Measurements from ENCODE around the gene GATAD2A. TPM values are rescaled to one million over a fixed set of nuclear protein-coding genes. Genes with fewer than 3 reads are reported as not detected.

Gene GATAD2A
- total and polyA plus RNA-seq, 2 donors (not counting 1 experiment from before 2014, with no cell fraction given): 31.7 to 63.5 TPM

GRCh38 chr19:19487077-19487949 lies 81.8 kb downstream of the GATAD2A start:
- Histone ChIP-seq H3K9me3 (ENCODE audit: control insufficient read depth, insufficient read depth, low read depth, low read length) (no peaks in the 10 kb centered on the region), H3K79me2 (ENCODE audit: control insufficient read depth, insufficient read depth, low read length) (peaks cover 56% of the 10 kb centered on the region), H3K27ac (ENCODE audit: insufficient read depth, low read length) (peak overlapping the region; percentile 87), H3K4me2 (ENCODE audit: extremely low read depth, insufficient read depth, low read length) (no peak overlapping the region), H2AFZ (ENCODE audit: low read length) (no peak overlapping the region), H3K4me1 (ENCODE audit: control insufficient read depth, extremely low read depth, insufficient read depth, low read length) (peaks cover 37% of the 10 kb centered on the region), H3K27me3 (ENCODE audit: control insufficient read depth, insufficient read depth, low read length) (no peaks in the 10 kb centered on the region), H3K4me3 (replicated peaks in 1 of 4; ENCODE audit: control extremely low read depth in 1 of 4, insufficient read depth in 1 of 4, low read depth in 3 of 4, low read length in 4 of 4) (no peak overlapping the region), H4K20me1 (ENCODE audit: control insufficient read depth, extremely low read depth, insufficient read depth, low read length) (no peaks in the 10 kb centered on the region), H3K9ac (ENCODE audit: insufficient read depth, low read length) (no peak overlapping the region), H3K36me3 (ENCODE audit: control insufficient read depth, insufficient read depth, low read length) (peaks cover 9% of the 10 kb centered on the region)
- no peak for TF ChIP-seq EZH2 (IDR thresholded peaks at IDR 0.05; ENCODE audit: low read length, missing control alignments)
- no peak for TF ChIP-seq CTCF (conservative IDR thresholded peaks at IDR 0.05 in 1 of 2, IDR thresholded peaks at IDR 0.05 in 1 of 2; ENCODE audit: low read depth in 1 of 2, low read length in 2 of 2)
- DNase-seq (ENCODE audit: low read depth in 2 of 2): no peak

DNA sequence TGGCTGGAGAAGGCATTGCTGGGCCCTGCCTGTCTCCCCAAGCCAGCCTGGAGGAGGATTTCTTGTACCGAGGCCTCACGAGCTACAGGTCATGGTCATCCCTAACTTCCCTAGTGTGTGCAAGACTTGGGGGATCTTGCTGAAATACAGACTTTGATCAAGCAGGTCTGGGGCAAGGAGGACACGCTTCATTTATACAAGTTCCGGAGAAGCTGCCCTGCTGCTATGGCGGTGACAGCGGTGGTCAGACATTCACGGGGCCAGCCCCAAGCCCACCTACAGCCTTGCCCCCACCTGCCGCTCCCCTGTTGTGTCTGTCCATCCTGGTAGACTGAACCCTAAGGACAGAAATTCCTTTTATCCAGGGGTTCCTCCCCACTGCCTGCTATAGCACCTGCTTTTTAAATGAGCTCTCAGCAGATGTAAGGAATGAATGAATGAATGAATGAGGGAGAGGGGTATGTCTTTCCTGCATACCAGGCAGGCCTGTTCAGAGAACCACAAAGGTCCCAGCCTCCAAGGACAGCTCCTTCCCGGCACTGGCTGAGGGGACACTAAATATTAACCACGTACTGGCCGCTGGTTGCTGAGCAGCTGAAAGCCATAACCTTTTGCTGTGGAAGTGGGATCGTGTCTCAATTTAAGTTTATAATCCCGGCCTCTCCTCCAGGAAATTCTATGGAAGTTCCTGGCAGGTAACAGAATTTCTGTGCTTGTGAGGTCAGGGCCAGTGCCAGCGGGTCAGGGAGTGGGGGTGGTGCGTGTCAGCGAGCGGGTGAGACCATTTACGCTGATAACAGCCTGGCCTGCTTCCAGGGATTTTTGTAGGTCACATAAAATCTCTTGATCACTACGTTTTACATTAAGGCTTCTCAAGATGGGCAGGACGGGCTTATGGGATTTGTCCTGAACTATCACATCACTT lies 82.7 kb downstream of the GATAD2A start:
- H3K27me3 ChIP-seq (ENCODE audit: control insufficient read depth, insufficient read depth, low read length): no peaks in the 10 kb centered on the region
- H3K4me1 ChIP-seq (ENCODE audit: control insufficient read depth, extremely low read depth, insufficient read depth, low read length): peaks cover 34% of the 10 kb centered on the region
- H3K27ac ChIP-seq (ENCODE audit: insufficient read depth, low read length): peak overlapping the region; percentile 87
- DNase-seq (ENCODE audit: low read depth in 2 of 2): peak in 1 of 2 donors; percentile 14
- no peaks in the 10 kb centered on the region for H4K20me1 ChIP-seq (ENCODE audit: control insufficient read depth, extremely low read depth, insufficient read depth, low read length)
- no peak for TF ChIP-seq EZH2 (IDR thresholded peaks at IDR 0.05; ENCODE audit: low read length, missing control alignments)
- TF ChIP-seq CTCF (conservative IDR thresholded peaks at IDR 0.05 in 1 of 2, IDR thresholded peaks at IDR 0.05 in 1 of 2; ENCODE audit: low read depth in 1 of 2, low read length in 2 of 2): no peak
- H3K4me2 ChIP-seq (ENCODE audit: extremely low read depth, insufficient read depth, low read length): peak overlapping the region; percentile 59
- H3K9ac ChIP-seq (ENCODE audit: insufficient read depth, low read length): peak overlapping the region; percentile 9
- H3K9me3 ChIP-seq (ENCODE audit: control insufficient read depth, insufficient read depth, low read depth, low read length): no peaks in the 10 kb centered on the region
- H3K36me3 ChIP-seq (ENCODE audit: control insufficient read depth, insufficient read depth, low read length): peaks cover 10% of the 10 kb centered on the region
- H2AFZ ChIP-seq (ENCODE audit: low read length): no peak overlapping the region
- H3K79me2 ChIP-seq (ENCODE audit: control insufficient read depth, insufficient read depth, low read length): peaks cover 52% of the 10 kb centered on the region
- peak overlapping the region in 1 of 4 experiments; percentile 18 for H3K4me3 ChIP-seq (replicated peaks in 1 of 4; ENCODE audit: control extremely low read depth in 1 of 4, insufficient read depth in 1 of 4, low read depth in 3 of 4, low read length in 4 of 4)

Measured in fibroblast of lung (primary cell).